K562 (cell line): ENCODE results near the gene PAN2. TPM values are rescaled to one million over a fixed set of nuclear protein-coding genes. Genes with fewer than 3 reads are reported as not detected.

Experiments used
- EWSR1 ChIP-seq: fragments of 450-650 bp; IDR thresholded peaks from 2 replicates; pipeline ENCODE4 v1.6.1; 2018; ENCODE audit warnings: borderline replicate concordance, mild to moderate bottlenecking, low read depth, moderate library complexity; ENCODE audit not compliant: partially characterized antibody
- FOXJ3 ChIP-seq: sonication (generic); formaldehyde crosslinking; IDR thresholded peaks from 2 replicates; pipeline ENCODE4 v1.4.0; 2020; ENCODE audit warnings: mild to moderate bottlenecking, missing genetic modification reagents
- HIVEP1 ChIP-seq: fragments of 250-450 bp; sonication (Bioruptor Pico); IDR thresholded peaks from 2 replicates; pipeline ENCODE4 v1.4.0; 2020; ENCODE audit warnings: mild to moderate bottlenecking
- JUN ChIP-seq, 2 experiments: sonication (generic) in 1 of 2; formaldehyde crosslinking in 1 of 2; IDR thresholded peaks; 2 replicates each; pipeline versions ENCODE4 v1.6.1 to v1.8.0; 2012 to 2022; ENCODE audit warnings: borderline replicate concordance in 2 of 2, mild to moderate bottlenecking in 2 of 2, improper control_type of control experiment in 1 of 2, low read depth in 1 of 2, low read length in 1 of 2, missing genetic modification reagents in 1 of 2
- SAP30 ChIP-seq: fragments of 200-600 bp; sonication (generic); IDR thresholded peaks from 2 replicates; pipeline ENCODE4 v1.6.1; 2012; ENCODE audit warnings: borderline replicate concordance, low read depth, mild to moderate bottlenecking, moderate library complexity, low read length, control low read depth, inconsistent platforms; ENCODE audit not compliant: insufficient read depth, poor library complexity, severe bottlenecking
- SMAD2 ChIP-seq: fragments of 150-350 bp; IDR thresholded peaks from 2 replicates; pipeline ENCODE4 v1.6.1; 2014; ENCODE audit warnings: low read depth, mild to moderate bottlenecking, low read length
- TGIF2 ChIP-seq: sonication (generic); formaldehyde crosslinking; IDR thresholded peaks from 2 replicates; pipeline ENCODE4 v1.8.1; 2022; ENCODE audit warnings: mild to moderate bottlenecking, missing genetic modification reagents, moderate library complexity
- THRAP3 ChIP-seq: fragments of 450-650 bp; IDR thresholded peaks from 2 replicates; pipeline ENCODE4 v1.6.1; 2016; ENCODE audit warnings: mild to moderate bottlenecking, inconsistent platforms, borderline replicate concordance
- ZNF586 ChIP-seq: fragments of 450-650 bp; formaldehyde crosslinking; conservative IDR thresholded peaks from 2 replicates; pipeline ENCODE4 v1.4.0; 2020; ENCODE audit warnings: mild to moderate bottlenecking, moderate library complexity
- polyA plus RNA-seq, 8 experiments: library from polyadenylated mRNA; depleted of rRNA in 4 of 8; stranded (reverse) in 5 of 8; unstranded in 3 of 8; fragments of >200 nt; fragmentation: Nextera tagmentation in 2 of 8; fragmentation: Illumina TruSeq in 1 of 8; extraction: Ambion mirVana in 2 of 8; extraction: Trizol in 1 of 8; gene quantifications; 2 replicates each; pipeline versions ENCODE4 v1.2.1 to v1.2.3, GENCODE V29; 2011 to 2014; ENCODE audit warnings: inconsistent platforms in 1 of 8, missing spikeins in 1 of 8
- total RNA-seq, 7 experiments: library from RNA; depleted of rRNA in 6 of 7; stranded (reverse); fragments of >200 nt in 6 of 7; fragmentation: Illumina TruSeq in 2 of 7; extraction: Trizol in 2 of 7; gene quantifications; 2 replicates each; pipeline versions ENCODE4 v1.2.1 to v1.2.3, GENCODE V29; 2011 to 2021; ENCODE audit warnings: low replicate concordance in 1 of 7
- TF ChIP-seq, protein P1 (sequence below): sonication (generic); formaldehyde crosslinking; IDR thresholded peaks from 2 replicates; pipeline ENCODE4 v1.8.0; 2022; ENCODE audit warnings: mild to moderate bottlenecking, missing genetic modification reagents
- TF ChIP-seq, protein P2 (sequence below): IDR thresholded peaks from 2 replicates; pipeline ENCODE4 v1.6.1; 2011; ENCODE audit warnings: borderline replicate concordance, low read depth, mild to moderate bottlenecking, moderate library complexity, low read length; ENCODE audit not compliant: insufficient read depth, poor library complexity, severe bottlenecking
- TF ChIP-seq, protein P3 (sequence below): fragments of 250-450 bp; sonication (Bioruptor Pico); IDR thresholded peaks from 2 replicates; pipeline ENCODE4 v1.8.0; 2022; ENCODE audit warnings: moderate library complexity, mild to moderate bottlenecking, inconsistent platforms
- TF ChIP-seq, protein P4 (sequence below): fragments of 450-650 bp; IDR thresholded peaks from 2 replicates; pipeline ENCODE4 v1.6.1; 2017; ENCODE audit warnings: antibody characterized with exemption
- TF ChIP-seq, protein P5 (sequence below): fragments of 450-650 bp; IDR thresholded peaks from 2 replicates; pipeline ENCODE4 v1.6.1; 2016; ENCODE audit warnings: borderline replicate concordance

Gene PAN2
- total and polyA plus RNA-seq, 9 of the 15 experiments (the other 6 are each of a cell fraction or from before 2014, with no cell fraction given), result 15.0 to 66.1 (median 25.9) TPM

DNA sequence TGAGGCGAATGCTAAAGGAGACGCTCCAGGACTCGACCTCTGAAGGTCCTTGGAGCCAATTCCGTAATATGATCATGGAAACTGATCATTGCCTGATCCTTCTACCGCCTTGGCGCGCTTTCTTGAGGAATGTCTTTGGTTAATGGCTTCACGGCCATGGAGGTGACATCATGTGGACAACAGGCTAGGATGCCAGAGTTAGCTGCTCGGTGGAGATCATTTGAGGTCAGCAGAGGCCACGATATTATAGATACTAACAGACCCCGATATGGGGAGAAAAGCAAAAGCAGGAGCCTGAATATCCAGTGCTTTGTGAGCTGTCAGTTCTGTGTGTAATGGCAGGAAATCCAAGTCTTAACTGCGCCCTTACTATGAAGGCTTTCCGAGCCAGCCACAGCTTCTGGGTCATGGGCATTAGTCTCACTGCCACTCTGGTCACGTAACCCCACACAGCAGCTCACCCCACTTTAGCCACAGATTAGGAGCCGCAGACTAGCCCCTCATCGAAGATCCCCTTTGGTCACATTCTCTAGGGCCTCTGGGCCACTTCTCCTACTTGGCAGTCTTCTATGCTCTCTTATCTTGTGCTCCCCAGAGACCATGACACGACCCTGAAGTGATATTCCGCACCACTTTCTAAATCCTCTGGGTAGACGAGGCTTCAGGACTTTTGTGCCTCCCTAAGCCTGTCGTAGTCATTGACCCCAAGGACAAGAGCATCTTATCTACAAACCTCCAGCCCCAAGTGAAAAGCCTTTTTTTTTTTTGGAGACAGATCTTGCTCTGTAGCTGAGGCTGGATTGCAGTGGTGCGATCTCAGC lies 32.9 kb downstream of the PAN2 start (continued):
- TF ChIP-seq SAP30, result no peak
- TF ChIP-seq EWSR1, result no peak
- no peak for TF ChIP-seq HIVEP1 (CRISPR knock-in tag)
- TF ChIP-seq, protein P1, sequence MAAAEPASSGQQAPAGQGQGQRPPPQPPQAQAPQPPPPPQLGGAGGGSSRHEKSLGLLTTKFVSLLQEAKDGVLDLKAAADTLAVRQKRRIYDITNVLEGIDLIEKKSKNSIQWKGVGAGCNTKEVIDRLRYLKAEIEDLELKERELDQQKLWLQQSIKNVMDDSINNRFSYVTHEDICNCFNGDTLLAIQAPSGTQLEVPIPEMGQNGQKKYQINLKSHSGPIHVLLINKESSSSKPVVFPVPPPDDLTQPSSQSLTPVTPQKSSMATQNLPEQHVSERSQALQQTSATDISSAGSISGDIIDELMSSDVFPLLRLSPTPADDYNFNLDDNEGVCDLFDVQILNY (CRISPR knock-in tag), result no peak
- TF ChIP-seq SMAD2, result no peak
- TF ChIP-seq THRAP3, result no peak
- TF ChIP-seq, protein P2, sequence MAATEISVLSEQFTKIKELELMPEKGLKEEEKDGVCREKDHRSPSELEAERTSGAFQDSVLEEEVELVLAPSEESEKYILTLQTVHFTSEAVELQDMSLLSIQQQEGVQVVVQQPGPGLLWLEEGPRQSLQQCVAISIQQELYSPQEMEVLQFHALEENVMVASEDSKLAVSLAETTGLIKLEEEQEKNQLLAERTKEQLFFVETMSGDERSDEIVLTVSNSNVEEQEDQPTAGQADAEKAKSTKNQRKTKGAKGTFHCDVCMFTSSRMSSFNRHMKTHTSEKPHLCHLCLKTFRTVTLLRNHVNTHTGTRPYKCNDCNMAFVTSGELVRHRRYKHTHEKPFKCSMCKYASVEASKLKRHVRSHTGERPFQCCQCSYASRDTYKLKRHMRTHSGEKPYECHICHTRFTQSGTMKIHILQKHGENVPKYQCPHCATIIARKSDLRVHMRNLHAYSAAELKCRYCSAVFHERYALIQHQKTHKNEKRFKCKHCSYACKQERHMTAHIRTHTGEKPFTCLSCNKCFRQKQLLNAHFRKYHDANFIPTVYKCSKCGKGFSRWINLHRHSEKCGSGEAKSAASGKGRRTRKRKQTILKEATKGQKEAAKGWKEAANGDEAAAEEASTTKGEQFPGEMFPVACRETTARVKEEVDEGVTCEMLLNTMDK, result no peak
- 0 out of 2 replicates have a peak, but pooled peaks have one; percentile 13 for TF ChIP-seq JUN (IDR thresholded peaks at IDR 0.05; ENCODE audit: borderline replicate concordance, low read depth, low read length)
- TF ChIP-seq JUN (CRISPR knock-in tag; IDR thresholded peaks at IDR 0.05; ENCODE audit: borderline replicate concordance), result no peak
- TF ChIP-seq ZNF586 (CRISPR knock-in tag), result no peak
- TF ChIP-seq, protein P3, sequence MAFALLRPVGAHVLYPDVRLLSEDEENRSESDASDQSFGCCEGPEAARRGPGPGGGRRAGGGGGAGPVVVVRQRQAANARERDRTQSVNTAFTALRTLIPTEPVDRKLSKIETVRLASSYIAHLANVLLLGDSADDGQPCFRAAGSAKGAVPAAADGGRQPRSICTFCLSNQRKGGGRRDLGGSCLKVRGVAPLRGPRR (CRISPR knock-in tag), result no peak
- TF ChIP-seq, protein P4, sequence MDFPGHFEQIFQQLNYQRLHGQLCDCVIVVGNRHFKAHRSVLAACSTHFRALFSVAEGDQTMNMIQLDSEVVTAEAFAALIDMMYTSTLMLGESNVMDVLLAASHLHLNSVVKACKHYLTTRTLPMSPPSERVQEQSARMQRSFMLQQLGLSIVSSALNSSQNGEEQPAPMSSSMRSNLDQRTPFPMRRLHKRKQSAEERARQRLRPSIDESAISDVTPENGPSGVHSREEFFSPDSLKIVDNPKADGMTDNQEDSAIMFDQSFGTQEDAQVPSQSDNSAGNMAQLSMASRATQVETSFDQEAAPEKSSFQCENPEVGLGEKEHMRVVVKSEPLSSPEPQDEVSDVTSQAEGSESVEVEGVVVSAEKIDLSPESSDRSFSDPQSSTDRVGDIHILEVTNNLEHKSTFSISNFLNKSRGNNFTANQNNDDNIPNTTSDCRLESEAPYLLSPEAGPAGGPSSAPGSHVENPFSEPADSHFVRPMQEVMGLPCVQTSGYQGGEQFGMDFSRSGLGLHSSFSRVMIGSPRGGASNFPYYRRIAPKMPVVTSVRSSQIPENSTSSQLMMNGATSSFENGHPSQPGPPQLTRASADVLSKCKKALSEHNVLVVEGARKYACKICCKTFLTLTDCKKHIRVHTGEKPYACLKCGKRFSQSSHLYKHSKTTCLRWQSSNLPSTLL, result no peak
- TF ChIP-seq FOXJ3 (CRISPR knock-in tag), result no peak
- TF ChIP-seq TGIF2, result no peak
- TF ChIP-seq, protein P5, sequence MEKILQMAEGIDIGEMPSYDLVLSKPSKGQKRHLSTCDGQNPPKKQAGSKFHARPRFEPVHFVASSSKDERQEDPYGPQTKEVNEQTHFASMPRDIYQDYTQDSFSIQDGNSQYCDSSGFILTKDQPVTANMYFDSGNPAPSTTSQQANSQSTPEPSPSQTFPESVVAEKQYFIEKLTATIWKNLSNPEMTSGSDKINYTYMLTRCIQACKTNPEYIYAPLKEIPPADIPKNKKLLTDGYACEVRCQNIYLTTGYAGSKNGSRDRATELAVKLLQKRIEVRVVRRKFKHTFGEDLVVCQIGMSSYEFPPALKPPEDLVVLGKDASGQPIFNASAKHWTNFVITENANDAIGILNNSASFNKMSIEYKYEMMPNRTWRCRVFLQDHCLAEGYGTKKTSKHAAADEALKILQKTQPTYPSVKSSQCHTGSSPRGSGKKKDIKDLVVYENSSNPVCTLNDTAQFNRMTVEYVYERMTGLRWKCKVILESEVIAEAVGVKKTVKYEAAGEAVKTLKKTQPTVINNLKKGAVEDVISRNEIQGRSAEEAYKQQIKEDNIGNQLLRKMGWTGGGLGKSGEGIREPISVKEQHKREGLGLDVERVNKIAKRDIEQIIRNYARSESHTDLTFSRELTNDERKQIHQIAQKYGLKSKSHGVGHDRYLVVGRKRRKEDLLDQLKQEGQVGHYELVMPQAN, result no peak
